Measurements from ENCODE around the gene MSN.

GRCh38 chrX:65752294-65752693 lies 84.8 kb downstream of the MSN start:
- TF ChIP-seq EP300 (IDR thresholded peaks at IDR 0.05; ENCODE audit: borderline replicate concordance in 1 of 2, control insufficient read depth in 1 of 2, low read depth in 2 of 2, low read length in 2 of 2) (no peak), BMI1 (IDR thresholded peaks at IDR 0.05; ENCODE audit: borderline replicate concordance) (no peak), CTCF (IDR thresholded peaks at IDR 0.05 in 2 of 3, conservative IDR thresholded peaks at IDR 0.05 in 1 of 3; ENCODE audit: control insufficient read depth in 2 of 3, extremely low read depth in 1 of 3, insufficient read depth in 1 of 3, low read depth in 3 of 3, low read length in 3 of 3) (no peak)

Measured in GM12878 (cell line).